Neutrophil (primary cell): ENCODE measurements around the gene A1BG.

Experiments used
- H3K27ac ChIP-seq: fragments of 200-600 bp; sonication (generic); 2 replicates; pipeline ENCODE4 v1.5.1; 2016; ENCODE audit warnings: mild to moderate bottlenecking, moderate library complexity
- H3K27me3 ChIP-seq: fragments of 200-600 bp; sonication (generic); 2 replicates; pipeline ENCODE4 v1.6.0; 2016; ENCODE audit warnings: mild to moderate bottlenecking
- H3K36me3 ChIP-seq: fragments of 200-600 bp; sonication (generic); 2 replicates; pipeline ENCODE4 v1.5.1; 2017
- H3K4me1 ChIP-seq, 2 experiments: fragments of 200-600 bp in 1 of 2; sonication (generic) in 1 of 2; 1 replicate in 1 of 2; 2 replicates in 1 of 2; pipeline versions ENCODE4 v1.5.1 to v1.6.1; 2013 to 2016; ENCODE audit warnings: low read depth in 1 of 2, low read length in 1 of 2, mild to moderate bottlenecking in 1 of 2, moderate library complexity in 1 of 2; ENCODE audit not compliant: control insufficient read depth in 1 of 2, insufficient read depth in 1 of 2
- H3K4me3 ChIP-seq, 2 experiments: fragments of 200-600 bp in 1 of 2; sonication (generic) in 1 of 2; 1 replicate in 1 of 2; 2 replicates in 1 of 2; pipeline ENCODE4 v1.5.1; 2013 to 2016; ENCODE audit warnings: low read depth in 1 of 2, low read length in 1 of 2, mild to moderate bottlenecking in 1 of 2, moderate library complexity in 1 of 2
- H3K9me3 ChIP-seq: fragments of 200-600 bp; sonication (generic); 2 replicates; pipeline ENCODE4 v1.5.1; 2016
- CTCF ChIP-seq: fragments of 200-600 bp; sonication (generic); IDR thresholded peaks from 2 replicates; pipeline ENCODE4 v1.5.1; 2016; ENCODE audit warnings: antibody characterized with exemption

The A1BG gene

GRCh38 chr19:58395220-58395978 is 42.1 kb upstream of the A1BG start, which contains the start of gene RNF225:
Gene RNF225 (plus strand): TSS chr19:58395656. CDS start chr19:58396090, 434 bp downstream.
- H3K9me3 ChIP-seq = no peaks in the 10 kb centered on the region
- H3K4me1 ChIP-seq = peaks cover 0 to 3% of the 10 kb centered on the region in 2 experiments
- no peak for TF ChIP-seq CTCF
- no peak within 1 kb of the TSS for H3K27ac ChIP-seq
- H3K36me3 ChIP-seq = peaks cover 24% of the 10 kb centered on the region
- no peak within 1 kb of the TSS for H3K4me3 ChIP-seq
- peaks cover 51% of the 10 kb centered on the region for H3K27me3 ChIP-seq

GRCh38 chr19:58394821-58395219 is 41.5 kb upstream of the A1BG start:
- no peaks in the 10 kb centered on the region for H3K9me3 ChIP-seq
- no peak overlapping the region for H3K27ac ChIP-seq
- peaks cover 24% of the 10 kb centered on the region for H3K36me3 ChIP-seq
- no peak for TF ChIP-seq CTCF
- peaks cover 50% of the 10 kb centered on the region for H3K27me3 ChIP-seq
- peaks cover 0 to 3% of the 10 kb centered on the region in 2 experiments for H3K4me1 ChIP-seq
- H3K4me3 ChIP-seq = no peak overlapping the region

- Histone ChIP-seq H3K4me1 (peaks cover 0 to 3% of the 10 kb centered on the region in 2 experiments), H3K27me3 (peaks cover 39% of the 10 kb centered on the region), H3K36me3 (peaks cover 24% of the 10 kb centered on the region), H3K27ac (no peak overlapping the region), H3K4me3 (no peak overlapping the region), H3K9me3 (no peaks in the 10 kb centered on the region)
- no peak for TF ChIP-seq CTCF
Observed at GRCh38 chr19:58393725-58394033, 40.4 kb upstream of the A1BG start.

GRCh38 chr19:58392945-58393724 is 39.8 kb upstream of the A1BG start:
- H3K27ac ChIP-seq = no peak overlapping the region
- peaks cover 24% of the 10 kb centered on the region for H3K36me3 ChIP-seq
- no peaks in the 10 kb centered on the region for H3K9me3 ChIP-seq
- TF ChIP-seq CTCF = no peak
- peaks cover 34% of the 10 kb centered on the region for H3K27me3 ChIP-seq
- peaks cover 0 to 3% of the 10 kb centered on the region in 2 experiments for H3K4me1 ChIP-seq
- H3K4me3 ChIP-seq = no peak overlapping the region

- Histone ChIP-seq H3K4me3 (peak overlapping the region in 1 of 2 experiments; percentile 69), H3K36me3 (peaks cover 6% of the 10 kb centered on the region), H3K27ac (no peak overlapping the region), H3K4me1 (peaks cover 20 to 21% of the 10 kb centered on the region in 2 experiments), H3K27me3 (no peaks in the 10 kb centered on the region), H3K9me3 (no peaks in the 10 kb centered on the region)
- TF ChIP-seq CTCF = no peak
Observed at GRCh38 chr19:58388175-58388526, 34.9 kb upstream of the A1BG start.
